ENCODE measurements around the gene CAPN9.
A peak's percentile ranks its signal among the peaks of the same experiment; 100 is the strongest.

The CAPN9 gene

DNA sequence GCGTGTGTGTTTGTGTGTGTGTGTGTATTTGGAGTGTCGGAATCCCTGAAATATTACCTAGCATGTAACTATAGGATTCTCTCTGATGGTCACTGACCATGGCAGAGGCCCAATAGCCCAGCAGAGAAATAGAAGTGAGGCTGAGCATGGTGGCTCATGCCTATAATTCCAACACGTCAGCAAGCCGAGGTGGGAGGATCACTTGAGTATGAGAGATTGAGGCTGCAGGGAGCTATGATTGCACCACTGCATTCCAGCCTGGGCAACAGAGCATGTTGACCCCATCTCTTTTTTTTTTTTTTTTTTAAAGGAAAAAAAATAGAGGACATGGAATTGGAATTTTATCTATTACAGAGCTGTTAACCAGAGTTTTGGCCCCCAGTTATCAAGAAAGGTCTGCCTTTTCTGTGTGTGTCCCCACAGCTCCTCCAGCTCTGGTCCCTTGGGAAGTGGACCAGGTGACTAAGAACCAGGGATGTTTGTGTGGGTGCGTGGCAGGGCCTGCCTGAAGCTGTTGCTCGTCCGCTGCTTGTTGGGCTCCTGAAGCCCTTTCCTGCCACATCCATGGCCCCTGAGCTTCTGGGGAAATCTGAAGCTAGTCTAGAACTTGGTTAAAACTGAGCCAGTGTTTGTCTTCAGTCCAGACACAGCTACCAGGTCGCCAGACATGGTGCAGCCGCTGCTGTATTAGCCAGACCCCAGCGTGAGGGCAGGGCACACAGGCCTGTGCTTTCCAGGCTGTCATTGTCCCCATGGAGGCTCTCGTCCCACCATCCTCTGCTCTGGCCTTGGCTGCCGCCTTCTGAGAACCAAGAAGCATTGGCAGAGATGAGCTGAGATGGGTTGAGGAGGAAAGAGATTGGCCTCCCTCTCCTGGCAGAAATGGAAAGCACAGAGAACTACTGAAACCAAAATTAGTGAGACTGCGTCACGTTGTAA lies 25.5 kb downstream of the CAPN9 start:
- peak; percentile 69 for DNase-seq

DNA sequence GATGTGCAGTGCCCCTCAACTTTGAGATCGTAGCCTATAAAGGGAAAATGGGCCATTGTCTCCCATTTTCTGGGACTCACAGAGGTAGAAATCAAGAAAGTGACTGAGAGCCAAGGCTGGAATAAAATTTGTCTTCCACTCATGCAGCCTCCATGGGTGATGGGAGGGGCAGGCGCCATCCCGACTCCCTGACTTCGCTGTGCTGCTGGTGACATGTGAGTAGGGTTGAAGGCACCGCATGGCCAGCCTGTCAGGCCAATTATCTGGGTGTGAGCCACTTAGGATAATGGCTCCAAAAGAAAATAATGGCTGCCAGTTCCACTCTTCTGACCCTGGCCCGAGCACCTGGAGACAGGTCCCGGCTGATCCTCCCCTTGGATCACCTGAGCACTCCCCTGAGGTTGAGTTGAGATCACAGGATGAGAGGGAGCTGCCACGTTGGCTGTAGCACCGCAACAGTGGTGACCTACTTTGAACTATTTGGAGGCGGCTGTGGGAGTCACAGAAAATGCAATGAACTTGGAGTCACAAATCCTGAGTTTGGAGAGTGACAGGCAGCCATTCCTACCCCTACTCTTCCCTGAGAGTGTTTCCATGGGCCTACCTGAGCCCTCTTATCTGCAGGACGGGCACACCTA lies 26.3 kb downstream of the CAPN9 start:
- DNase-seq: no peak

DNA sequence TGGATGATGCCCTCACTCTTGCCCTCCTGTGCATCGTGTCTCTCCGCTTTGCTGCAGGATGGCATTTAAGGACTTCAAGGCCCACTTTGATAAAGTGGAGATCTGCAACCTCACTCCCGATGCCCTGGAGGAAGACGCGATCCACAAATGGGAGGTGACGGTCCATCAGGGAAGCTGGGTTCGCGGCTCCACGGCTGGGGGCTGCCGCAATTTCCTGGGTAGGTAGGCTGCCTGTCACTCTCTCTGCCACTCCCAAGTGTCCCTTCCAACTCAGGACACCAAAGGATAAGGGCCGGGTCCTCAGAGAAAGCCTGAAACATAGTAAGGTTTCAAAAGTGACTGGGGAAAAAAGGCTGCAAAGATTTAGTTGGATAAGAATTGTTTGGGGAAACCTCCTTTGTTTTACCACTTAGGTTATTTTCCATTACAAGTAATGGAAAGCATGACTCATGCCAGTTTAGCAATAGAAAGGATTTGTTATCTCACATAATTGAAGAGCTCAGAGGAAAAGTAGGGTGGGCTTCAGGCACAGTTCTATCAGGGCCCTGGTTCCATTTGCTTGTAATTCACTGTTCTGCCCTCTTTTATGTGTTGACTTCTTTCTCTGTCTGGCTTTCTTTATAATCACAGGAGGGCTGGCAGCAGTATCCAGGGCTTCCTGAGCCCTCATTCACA lies 31.9 kb downstream of the CAPN9 start:
- DNase-seq: no peak

DNA sequence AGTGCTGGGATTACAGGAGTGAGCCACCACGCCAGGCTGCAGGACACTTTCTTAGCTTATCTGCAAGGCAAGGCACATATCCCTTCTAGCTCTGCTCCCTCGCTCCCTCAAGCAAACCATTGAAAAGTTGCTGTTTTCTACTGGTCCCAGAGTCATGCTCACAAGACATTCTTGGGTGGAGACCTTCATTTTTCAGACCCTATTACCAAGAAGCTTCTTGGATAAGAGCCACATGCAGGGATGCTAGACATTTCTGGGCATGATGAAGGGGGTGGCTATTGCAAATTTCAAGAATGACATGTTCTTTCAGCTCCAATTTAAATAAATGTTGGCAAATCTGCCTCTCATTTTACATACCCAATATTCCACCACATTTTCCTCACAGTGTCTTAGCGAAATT lies 33.9 kb downstream of the CAPN9 start:
- no peak for DNase-seq

DNA sequence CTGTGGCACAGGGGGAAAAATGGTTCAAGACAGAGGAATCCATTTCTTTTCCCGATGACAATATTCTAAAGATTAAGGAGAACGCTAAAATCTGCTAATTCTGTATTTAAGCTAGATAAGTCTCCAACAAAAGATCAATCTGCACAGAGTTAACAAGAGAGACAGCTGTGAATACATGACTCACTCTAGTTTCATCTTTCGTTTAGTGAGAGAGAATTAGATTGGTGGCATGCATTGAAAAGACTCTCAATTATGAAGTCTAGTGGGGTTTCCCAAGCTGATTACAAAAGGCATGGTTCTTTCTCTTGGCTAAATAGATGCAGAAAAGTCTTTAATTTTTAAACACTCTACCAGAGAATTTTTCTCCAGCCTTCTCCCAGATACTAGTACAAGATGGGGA lies 34.4 kb downstream of the CAPN9 start:
- peak; percentile 24 for DNase-seq

DNA sequence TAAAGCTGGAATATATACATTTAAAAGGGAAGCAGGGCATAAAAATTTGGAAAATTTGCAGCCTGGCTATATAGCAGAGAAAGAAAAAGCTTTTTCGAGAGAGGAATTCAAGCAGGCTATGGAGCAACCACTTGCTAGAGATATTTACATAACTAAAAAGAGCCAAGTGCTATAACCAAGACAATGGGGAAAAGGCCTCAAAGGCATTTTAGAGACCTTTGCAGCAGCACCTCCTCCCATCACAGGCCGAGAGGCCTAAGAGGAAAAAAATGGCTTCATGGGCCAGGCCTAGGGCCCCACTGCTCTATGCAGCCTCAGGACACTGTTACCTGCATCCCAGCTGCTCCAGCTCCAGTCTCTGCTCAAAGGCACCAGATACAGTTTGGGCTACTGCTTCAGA lies 37.0 kb downstream of the CAPN9 start:
- no peak for DNase-seq

DNA sequence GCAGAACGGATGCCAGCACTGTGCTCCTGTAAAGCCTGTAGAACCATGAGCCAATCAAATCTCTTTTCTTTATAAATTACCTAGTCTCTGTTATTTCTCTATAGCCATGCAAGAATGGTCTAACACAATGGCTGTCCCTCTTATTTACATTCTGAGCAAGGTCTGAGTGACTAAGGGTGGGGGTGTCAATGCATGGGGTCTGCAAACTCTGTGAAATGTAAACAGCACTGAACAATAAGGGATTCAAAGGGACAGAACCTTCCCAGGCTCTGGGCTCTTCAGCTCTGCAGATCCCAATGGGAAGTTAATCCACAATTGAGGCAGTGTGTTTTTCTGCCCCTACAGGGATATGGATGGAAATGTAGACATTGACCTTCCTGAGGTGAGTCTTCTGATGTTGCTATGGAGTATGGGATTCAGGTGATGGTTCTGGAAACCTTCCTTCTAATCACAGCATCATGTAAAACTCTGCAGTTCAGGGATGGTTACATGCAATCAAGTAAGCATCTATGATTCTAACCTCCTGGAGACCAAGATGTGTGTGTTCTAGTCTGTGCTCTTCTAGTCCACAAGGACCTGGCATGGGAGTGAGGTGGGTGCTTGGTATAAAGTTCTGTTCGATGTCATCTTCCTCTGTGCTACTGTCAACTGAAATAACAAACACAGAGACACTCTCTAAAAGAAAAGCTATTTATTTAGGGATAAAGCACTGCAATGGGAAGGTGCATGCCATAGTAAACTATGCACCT lies 38.6 kb downstream of the CAPN9 start:
- DNase-seq: no peak

DNA sequence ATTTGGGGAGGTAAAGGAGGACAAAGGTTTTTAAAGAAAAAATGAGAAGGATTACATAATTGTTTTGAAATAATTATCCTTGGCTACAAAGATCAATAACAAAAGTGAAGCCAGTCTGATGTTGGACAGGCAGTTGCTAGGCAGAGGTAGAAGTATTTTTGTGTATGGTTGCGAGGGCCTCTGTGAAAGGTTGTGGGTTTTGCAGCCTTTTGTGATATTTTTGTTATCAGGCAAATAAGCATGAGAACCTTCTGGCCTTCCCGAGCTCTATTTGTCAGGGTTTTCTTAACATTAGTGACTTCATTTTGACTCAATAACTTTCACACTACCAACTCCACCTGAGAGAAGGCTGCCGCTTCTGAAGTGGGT lies 39.2 kb downstream of the CAPN9 start:
- DNase-seq: no peak

DNA sequence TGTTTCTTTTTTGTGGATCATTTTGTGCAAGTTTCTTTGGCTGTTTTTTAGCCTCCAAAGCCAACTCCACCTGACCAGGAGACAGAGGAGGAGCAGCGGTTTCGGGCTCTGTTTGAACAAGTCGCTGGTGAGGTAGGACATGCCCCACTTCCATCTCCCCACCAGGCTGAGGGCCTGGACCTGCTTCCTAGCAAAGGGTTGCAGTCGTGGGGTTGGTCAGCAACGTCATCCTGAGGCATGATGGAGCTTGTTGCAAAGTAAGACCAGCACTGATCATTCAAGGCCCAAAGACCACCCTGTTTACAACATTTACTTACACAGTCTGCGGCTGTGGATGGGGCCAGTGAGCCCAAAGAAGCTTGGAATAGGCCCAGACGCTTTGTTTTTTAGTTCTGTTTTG lies 40.3 kb downstream of the CAPN9 start:
- DNase-seq: no peak

DNA sequence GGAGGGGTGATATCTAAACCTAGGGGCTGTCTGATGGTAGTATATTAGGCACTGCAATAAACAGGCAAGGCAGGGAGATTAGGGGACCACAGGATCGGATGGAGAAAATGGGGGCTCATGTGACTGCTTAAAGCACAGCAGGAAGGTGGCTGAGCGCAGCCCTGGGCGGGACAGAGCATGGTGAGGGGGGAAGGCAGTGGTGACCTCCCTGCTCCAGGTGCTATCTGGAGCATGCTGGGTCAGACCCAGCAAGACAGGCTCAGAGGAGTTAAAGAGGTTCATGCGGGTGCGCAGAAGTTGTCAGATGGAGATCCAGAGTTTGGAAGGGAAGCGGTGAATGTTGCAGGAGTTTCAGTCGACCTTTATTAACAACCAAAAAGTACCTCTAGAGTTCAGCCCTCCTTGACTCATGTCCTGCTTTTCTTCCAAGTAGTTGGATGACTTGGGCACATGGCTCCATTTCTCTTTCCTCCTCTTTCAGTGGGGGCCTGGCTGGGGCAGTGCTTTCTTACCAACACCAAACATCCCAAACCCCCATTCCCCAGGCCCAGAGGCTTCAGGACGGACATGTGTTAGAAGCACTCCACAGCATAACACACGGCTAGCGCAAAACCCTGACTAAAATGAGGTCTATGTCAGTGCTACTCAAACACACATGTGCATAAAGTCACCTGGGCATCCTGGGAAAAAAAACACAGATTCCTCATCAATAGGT lies 41.5 kb downstream of the CAPN9 start:
- DNase-seq: no peak

DNA sequence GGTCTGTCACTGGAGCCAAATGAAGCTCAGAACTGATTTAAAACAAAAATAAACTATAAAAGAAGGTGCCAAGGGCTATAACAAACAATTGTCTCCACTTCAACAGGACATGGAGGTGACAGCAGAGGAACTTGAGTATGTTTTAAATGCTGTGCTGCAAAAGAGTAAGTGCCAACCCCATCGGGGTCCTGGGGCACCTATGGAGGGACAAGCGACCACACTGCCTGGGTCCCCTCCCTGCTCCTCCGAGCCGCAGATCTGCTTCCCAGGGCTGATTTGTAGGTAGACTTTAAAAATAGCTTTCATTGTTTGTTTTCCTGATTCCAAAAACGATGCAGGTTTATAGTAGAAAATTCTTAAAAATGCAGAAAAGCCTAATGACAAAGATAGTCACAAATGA lies 42.8 kb downstream of the CAPN9 start:
- no peak for DNase-seq

DNA sequence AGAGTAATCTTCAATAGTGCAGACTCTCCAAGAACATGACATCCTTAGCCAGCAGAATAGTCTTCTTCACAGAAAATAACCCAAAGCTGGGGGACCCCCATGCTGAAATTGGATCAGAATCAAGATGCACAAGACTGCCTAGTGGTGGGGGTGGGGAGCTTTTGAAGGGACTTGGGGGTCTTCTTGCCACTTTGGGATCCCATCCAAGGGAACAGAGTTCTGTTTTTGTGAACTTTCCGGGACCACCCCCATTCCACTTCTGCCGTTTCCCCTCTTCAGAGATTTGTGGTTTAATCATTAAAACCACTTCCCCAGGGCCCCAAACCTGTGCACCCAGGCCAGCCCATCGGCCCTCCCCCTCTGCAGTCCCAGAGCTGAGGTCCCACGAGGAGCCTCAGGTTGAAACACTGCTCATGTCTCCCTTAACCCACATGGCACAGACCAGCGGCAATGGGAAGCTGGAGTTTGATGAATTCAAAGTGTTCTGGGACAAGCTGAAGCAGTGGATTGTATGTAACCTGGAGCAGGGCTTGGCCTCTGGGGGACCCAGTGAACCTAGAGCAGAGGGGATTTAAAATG lies 44.9 kb downstream of the CAPN9 start:
- DNase-seq: no peak

DNA sequence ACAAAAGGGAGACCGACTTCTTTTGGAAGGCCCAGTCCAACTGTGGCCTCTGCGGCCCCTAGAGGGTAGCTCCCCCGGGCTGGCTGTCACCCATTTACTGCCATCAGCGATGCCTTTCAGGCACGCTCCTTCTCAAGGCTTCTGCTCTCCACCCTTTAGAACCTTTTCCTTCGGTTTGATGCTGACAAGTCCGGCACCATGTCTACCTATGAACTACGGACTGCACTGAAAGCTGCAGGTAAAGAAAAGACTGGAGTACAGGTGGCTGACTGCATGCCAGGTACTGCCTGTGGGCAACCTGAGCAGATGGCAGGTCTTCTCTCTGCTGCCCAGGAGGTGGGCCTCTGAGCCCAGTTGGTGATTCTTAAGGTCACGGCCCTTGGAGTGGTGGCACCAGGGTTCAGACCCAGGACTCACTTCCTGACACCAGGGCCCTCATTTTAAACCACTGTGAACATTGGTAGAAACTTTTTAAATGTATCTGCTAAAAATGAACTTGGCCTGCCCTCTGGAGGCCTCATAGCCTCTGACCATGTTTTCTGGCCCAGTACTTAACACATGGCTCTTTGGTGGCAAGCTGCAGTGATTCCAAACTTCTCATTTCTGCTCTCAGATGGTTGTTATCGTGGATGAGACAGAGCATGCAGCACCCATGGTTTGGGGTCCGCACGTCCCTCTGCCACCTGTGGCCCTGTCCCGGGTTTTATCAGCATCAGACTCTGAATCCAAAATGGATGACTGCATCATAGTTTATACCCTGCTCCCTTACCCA lies 45.7 kb downstream of the CAPN9 start:
- no peak for DNase-seq

DNA sequence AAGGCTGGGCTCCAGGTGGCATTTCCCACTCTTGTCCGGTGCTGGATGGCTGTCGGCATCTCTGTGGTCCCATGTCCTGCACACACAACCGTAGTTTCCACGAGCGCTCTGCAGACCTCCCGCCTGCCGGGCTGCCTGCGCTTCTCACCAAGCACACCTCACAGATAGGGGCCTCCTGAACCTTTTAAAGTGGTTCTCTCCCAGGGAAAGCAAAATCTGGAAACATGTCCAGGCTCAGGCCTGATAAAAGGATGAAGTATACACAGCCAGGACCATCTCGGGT lies 46.2 kb downstream of the CAPN9 start:
- no peak for DNase-seq

DNA sequence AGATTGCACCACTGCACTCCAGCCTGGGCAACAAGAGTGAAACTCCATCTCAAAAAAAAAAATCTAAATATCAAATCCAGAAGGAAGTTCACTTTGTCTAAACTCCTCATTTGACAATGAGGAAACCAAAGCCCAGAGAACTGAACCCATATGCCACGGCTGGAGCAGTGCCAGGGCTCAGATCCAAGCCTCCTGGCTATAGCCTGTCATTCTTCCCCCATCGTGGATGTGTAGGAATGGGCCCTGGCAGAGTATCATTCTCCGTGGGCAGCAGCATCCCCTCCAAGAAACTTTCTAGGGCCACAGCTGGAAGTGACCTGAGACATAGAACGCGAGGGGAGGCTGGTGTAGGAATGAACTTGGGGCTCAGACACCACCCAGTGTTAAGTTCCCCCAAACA lies 47.2 kb downstream of the CAPN9 start:
- peak; percentile 22 for DNase-seq

DNA sequence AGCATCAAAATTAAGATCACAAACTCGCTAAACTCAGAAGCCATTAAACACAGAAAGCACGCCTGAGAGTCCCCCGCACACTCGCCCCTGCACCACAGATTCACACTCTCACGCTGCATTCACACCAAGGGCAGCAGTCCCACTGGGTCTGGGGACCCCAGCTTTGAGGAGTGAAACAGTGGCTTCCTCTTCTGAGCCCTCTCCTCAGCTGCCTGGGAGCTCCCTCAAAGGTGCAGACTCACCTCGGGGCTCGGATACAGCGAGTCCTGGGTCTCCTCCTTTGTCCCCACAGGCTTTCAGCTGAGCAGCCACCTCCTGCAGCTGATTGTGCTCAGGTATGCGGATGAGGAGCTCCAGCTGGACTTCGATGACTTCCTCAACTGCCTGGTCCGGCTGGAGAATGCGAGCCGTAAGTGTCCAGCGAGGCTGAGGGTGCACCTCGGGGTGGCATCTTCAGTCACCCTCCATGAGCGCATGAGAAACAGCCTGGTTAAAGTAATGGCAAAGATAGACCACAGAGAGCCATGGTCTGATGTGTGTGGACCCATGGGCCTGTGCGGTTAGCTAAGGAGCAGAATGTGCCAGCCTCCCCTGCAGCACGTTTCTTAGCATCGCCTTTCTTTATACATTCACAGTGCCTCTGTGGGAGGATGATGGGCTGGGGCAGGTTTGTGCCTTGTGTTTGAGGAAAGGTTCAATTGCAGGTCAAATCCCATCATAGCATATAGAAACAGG lies 47.9 kb downstream of the CAPN9 start:
- no peak for DNase-seq

DNA sequence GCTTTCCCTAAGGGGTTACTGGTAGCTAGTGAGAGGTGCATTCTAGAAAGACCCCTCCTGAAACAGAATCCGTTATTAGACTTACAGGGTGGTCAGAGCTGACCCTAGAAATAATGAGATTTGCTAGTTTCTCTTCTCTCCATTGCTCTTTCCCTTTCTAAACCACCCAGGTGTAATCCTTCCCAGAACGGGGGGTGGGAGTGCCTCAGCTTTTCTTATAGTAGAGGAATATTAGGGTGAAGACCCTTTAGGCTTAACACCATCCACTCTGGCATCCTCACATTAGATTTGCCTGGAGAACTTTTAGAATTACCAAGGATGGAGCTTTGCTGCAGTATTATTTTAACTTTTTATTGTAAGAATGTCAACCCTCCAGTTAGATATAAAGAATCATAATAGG lies 49.4 kb downstream of the CAPN9 start:
- DNase-seq: no peak

DNA sequence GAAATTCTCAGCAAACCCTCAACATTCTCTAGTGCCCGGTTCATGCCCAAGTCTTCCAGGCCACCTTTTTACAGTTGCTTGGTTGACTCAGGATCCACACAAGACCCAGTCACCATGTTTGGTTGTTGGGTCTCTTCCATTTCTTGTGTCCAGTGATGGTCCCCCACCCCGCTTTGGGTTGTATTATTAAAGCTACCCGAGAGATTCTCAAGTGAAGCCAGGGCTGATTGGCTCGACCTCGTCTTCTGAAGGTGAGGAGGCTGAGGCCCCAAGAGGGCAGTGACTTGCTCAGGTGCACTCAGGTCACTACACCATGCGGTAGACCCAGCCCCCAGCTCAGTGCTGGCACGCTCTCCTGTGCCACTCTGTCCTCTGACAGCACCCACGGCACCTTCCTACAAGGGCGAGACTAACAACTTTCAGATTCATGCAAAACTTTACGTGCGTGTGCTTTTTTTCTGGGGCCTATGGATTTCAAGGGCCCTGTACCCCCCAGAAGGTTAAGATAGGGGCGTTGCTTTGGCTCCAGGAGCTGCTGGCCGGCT lies 50.3 kb downstream of the CAPN9 start:
- no peak for DNase-seq

DNA sequence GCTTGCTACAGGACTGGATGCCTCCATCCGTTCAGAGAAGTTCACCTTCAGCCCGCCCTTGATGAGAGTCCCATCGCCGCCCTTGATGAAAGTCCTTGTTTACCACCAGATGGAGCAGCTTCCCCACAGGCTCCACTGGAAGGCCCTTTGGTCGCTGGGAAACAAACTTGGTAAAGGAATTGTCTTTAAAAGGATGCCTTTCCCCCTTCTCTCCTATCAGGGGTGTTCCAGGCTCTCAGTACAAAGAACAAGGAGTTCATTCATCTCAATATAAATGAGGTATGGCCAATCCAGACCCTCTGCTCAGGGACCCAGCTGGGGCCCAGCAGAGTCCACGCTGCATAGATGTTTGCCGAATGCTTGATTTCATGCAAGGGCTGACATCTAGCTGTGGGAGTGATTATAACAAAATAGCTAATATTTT lies 50.8 kb downstream of the CAPN9 start:
- DNase-seq: peak; percentile 79

DNA sequence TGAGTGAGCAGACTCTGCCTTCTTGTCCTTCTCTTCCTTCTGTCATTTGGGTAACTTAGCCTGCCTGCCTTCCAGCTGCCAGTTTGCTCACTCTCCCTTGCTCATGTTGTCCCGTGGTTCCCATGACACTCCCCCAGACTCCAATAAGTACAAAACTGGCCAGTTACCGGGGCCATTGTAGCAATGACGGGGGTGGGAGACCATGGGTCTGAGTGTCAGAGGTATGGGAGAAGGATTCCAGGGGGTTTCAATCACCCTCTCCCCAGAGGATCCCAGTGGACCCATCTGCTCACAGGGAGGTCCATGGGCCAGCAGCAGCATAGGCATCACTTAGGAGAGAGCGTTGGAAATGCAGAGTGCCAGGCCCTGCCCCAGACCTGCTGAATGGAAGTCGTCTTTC lies 51.3 kb downstream of the CAPN9 start:
- DNase-seq: no peak

Measured in fibroblast of skin of scalp (primary cell).